ENCODE data around the gene SLC17A4. TPM values are rescaled to one million over a fixed set of nuclear protein-coding genes. Genes with fewer than 3 reads are reported as not detected.

SLC17A4 gene
- total RNA-seq, 1 donor from 2014 or later, result not detected

DNA sequence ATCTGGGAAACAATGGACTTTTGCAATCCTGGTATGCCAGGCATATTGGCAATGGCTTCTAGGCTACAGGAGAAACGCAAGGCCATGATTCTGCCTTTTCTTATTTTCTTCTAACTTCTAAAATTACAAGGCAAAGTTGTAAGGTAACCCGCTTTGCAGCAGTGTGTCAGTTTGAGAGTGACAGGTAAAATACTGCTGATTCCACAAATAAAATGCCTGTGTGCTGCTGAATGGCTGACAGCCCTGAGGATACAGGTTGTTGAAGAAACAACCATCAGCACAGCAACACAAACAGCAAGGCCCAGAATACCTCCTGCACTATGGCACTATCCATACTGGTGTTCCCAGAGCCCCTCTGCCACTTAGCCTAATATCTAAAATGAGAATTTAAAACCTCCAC, 40.2 kb downstream of the SLC17A4 start:
- Histone ChIP-seq H3K27me3 (ENCODE audit: control insufficient read depth, insufficient read depth, low read length) (no peaks in the 10 kb centered on the region), H3K36me3 (ENCODE audit: control insufficient read depth, insufficient read depth, low read length) (no peaks in the 10 kb centered on the region), H3K4me3 (ENCODE audit: low read depth, low read length) (no peak overlapping the region)
- TF ChIP-seq, protein P1, sequence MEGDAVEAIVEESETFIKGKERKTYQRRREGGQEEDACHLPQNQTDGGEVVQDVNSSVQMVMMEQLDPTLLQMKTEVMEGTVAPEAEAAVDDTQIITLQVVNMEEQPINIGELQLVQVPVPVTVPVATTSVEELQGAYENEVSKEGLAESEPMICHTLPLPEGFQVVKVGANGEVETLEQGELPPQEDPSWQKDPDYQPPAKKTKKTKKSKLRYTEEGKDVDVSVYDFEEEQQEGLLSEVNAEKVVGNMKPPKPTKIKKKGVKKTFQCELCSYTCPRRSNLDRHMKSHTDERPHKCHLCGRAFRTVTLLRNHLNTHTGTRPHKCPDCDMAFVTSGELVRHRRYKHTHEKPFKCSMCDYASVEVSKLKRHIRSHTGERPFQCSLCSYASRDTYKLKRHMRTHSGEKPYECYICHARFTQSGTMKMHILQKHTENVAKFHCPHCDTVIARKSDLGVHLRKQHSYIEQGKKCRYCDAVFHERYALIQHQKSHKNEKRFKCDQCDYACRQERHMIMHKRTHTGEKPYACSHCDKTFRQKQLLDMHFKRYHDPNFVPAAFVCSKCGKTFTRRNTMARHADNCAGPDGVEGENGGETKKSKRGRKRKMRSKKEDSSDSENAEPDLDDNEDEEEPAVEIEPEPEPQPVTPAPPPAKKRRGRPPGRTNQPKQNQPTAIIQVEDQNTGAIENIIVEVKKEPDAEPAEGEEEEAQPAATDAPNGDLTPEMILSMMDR (IDR thresholded peaks at IDR 0.05; ENCODE audit: insufficient read depth, low read length, poor library complexity, severe bottlenecking), result no peak
- DNase-seq (ENCODE audit: low read depth), result no peak

DNA sequence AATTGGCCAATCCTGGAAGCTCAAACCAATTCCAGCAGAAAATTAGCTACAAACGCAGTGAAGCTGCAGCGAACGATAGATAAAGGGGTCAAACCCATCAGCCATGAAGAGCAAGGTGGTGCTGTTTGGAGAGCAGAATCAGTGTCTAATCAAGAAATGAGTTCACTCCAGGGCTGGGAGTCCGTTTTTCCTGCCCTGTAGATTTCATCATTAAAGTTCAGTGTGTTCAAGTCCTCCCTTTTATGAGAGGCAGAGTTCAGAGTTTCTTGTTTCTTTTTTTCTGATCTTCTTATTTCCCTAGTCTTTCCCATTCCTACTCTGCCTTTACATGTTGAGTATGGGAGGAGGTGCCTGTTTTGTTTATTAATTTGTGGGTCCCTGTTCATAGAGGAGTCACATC, 46.9 kb downstream of the SLC17A4 start:
- no peak for DNase-seq (ENCODE audit: low read depth)
- Histone ChIP-seq H3K27me3 (ENCODE audit: control insufficient read depth, insufficient read depth, low read length) (no peaks in the 10 kb centered on the region), H3K36me3 (ENCODE audit: control insufficient read depth, insufficient read depth, low read length) (no peaks in the 10 kb centered on the region), H3K4me3 (ENCODE audit: low read depth, low read length) (no peak overlapping the region)
- TF ChIP-seq, protein P1 (IDR thresholded peaks at IDR 0.05; ENCODE audit: insufficient read depth, low read length, poor library complexity, severe bottlenecking), result no peak

DNA sequence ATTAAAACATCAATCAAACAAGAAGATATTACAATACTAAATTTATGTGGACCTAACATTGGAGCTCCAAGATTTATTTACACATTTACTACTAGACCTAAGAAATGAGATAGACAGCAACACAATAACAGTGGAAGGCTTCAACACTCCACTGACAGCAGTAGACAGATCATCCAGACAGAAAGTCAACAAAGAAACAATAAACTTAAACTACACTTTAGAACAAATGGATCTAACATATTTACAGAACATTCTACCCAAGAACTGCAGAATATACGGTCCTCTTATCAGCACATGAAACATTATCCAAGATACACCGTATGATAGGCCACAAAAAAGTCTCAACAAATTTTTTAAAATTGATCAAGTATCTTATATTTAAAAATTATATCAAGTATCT, 50.3 kb downstream of the SLC17A4 start:
- Histone ChIP-seq H3K36me3 (ENCODE audit: control insufficient read depth, insufficient read depth, low read length) (no peaks in the 10 kb centered on the region), H3K27me3 (ENCODE audit: control insufficient read depth, insufficient read depth, low read length) (no peaks in the 10 kb centered on the region), H3K4me3 (ENCODE audit: low read depth, low read length) (no peak overlapping the region)
- no peak for DNase-seq (ENCODE audit: low read depth)
- TF ChIP-seq, protein P1 (IDR thresholded peaks at IDR 0.05; ENCODE audit: insufficient read depth, low read length, poor library complexity, severe bottlenecking), result no peak

DNA sequence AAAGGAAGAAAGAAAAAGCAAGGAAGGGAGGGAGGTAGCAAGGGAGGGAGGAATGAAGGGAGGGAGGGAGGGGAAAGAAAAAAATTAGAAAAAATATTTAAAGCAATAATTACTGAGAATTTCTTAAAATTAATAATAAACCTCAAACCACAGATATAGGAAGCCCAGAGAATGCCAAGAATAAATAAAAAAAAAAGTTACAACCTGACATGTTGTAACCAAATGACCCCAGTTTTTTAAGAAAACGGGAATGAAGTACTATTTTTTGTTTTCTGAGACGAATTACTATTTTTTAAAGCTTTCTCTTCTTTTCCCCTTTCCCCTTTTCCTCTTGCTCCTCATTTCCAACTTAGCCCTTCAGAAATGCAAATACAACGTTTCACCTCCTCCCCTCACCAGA, 60.7 kb downstream of the SLC17A4 start:
- Histone ChIP-seq H3K27me3 (ENCODE audit: control insufficient read depth, insufficient read depth, low read length) (no peaks in the 10 kb centered on the region), H3K4me3 (ENCODE audit: low read depth, low read length) (no peak overlapping the region), H3K36me3 (ENCODE audit: control insufficient read depth, insufficient read depth, low read length) (no peaks in the 10 kb centered on the region)
- TF ChIP-seq, protein P1 (IDR thresholded peaks at IDR 0.05; ENCODE audit: insufficient read depth, low read length, poor library complexity, severe bottlenecking), result no peak
- no peak for DNase-seq (ENCODE audit: low read depth)

DNA sequence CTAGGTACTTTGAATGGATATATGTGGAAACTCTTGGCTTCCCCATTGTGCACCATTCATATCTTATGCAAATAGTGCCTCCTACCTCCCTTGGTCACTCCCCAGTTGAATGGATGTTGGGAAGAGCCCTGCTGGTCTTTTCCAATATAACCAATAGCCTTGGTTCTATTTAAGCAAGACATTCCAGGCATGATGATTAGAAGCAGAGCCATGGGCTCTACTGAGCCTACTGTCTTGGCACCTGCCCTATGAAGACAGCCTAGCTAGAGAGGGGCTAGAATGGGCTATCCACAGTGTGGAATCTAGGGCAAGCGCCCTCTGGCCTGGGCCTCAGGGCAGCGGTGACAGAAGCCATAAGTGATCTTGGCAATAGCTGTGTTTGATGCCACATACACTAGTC, 61.7 kb downstream of the SLC17A4 start:
- Histone ChIP-seq H3K27me3 (ENCODE audit: control insufficient read depth, insufficient read depth, low read length) (no peaks in the 10 kb centered on the region), H3K36me3 (ENCODE audit: control insufficient read depth, insufficient read depth, low read length) (no peaks in the 10 kb centered on the region), H3K4me3 (ENCODE audit: low read depth, low read length) (no peak overlapping the region)
- TF ChIP-seq, protein P1 (IDR thresholded peaks at IDR 0.05; ENCODE audit: insufficient read depth, low read length, poor library complexity, severe bottlenecking), result no peak
- DNase-seq (ENCODE audit: low read depth), result no peak

DNA sequence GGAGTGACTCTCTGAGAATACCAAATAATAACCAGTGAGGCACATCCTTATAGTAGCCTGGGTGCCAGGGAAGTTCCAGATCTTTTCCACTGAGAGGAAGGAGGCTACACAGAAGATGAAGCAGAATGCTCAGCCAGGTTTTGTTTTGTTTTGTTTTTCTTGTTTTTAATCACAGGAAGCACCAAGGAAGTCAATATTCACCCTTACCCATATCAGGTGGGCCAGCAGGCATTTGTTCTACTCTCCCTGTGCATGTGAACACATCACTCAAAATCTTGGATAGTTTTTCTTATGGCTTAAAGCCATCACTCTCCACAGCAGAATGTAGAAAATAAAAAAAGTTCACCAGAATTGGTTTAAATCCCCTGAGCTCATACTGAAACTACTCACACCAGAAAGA, 66.8 kb downstream of the SLC17A4 start:
- TF ChIP-seq, protein P1 (IDR thresholded peaks at IDR 0.05; ENCODE audit: insufficient read depth, low read length, poor library complexity, severe bottlenecking), result no peak

More for the DNA sequence above, 66.8 kb downstream of the SLC17A4 start:
- no peak for DNase-seq (ENCODE audit: low read depth)
- no peak overlapping the region for H3K4me3 ChIP-seq (ENCODE audit: low read depth, low read length)
- no peaks in the 10 kb centered on the region for H3K27me3 ChIP-seq (ENCODE audit: control insufficient read depth, insufficient read depth, low read length)
- H3K36me3 ChIP-seq (ENCODE audit: control insufficient read depth, insufficient read depth, low read length), result no peaks in the 10 kb centered on the region

Data from kidney epithelial cell (primary cell).